Stimulated activated CD8-positive, alpha-beta memory T cell treated with anti-CD3 and anti-CD28 coated beads, Interleukin-15, amount 100 ng/mL, for 4 hours (primary cell): ENCODE measurements around the gene VGLL4.
"Not testable (repeated sequence)": the region's sequence is repeated elsewhere in the genome, so short reads cannot be mapped to it uniquely, and the experiment has no call there.

Experiments used
- DNase-seq, 2 donors: peaks; one replicate each; pipeline ENCODE4 v3.0.0-alpha.2; 2020; ENCODE audit warnings: low read depth in 2 of 2

Gene VGLL4, protein sequence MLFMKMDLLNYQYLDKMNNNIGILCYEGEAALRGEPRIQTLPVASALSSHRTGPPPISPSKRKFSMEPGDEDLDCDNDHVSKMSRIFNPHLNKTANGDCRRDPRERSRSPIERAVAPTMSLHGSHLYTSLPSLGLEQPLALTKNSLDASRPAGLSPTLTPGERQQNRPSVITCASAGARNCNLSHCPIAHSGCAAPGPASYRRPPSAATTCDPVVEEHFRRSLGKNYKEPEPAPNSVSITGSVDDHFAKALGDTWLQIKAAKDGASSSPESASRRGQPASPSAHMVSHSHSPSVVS

DNA sequence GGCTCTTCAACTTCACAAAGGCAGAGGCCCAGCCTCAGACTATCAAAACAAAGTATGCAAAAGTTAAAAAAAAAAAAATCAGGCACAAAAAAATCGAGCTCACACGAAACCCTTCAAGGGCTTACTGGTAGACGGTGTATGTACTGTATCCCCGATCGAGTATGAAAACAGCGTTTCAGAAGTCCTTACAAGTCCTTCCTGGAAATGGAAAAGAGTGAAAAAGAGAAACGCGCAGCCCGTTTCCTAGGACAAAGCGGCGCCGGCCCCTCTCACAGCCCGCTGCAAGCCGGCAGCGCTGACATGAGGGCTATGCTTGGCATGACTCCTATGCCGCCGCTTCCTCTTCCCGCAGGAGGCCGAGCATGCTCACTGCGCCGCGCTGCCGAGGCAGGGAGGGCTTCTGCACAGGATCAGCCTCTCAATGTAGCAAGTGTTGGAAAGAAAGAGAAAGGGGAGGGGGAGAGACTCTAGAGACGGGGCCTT lies at the start of gene VGLL4:
Gene VGLL4, minus strand, starts transcription at position 311 of the 483 bp plus-strand sequence. CDS start 397 bp downstream, outside the sequence.
- peak; percentile 31 to 43 for DNase-seq

DNA sequence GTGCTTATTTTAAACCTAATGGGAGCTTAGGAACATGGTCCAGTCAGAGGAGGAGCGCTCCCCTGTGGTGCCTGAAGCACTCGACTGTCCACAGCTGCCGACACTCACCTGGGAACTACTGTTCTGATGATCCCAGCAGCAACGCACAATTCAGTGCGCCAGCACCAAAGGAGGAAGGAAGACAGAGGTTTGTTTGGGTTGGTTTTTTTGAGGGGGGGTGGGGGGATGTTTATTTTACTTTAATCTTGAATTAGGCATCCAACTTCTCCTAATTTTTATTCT lies 48.8 kb upstream of the VGLL4 start:
- no peak for DNase-seq

DNA sequence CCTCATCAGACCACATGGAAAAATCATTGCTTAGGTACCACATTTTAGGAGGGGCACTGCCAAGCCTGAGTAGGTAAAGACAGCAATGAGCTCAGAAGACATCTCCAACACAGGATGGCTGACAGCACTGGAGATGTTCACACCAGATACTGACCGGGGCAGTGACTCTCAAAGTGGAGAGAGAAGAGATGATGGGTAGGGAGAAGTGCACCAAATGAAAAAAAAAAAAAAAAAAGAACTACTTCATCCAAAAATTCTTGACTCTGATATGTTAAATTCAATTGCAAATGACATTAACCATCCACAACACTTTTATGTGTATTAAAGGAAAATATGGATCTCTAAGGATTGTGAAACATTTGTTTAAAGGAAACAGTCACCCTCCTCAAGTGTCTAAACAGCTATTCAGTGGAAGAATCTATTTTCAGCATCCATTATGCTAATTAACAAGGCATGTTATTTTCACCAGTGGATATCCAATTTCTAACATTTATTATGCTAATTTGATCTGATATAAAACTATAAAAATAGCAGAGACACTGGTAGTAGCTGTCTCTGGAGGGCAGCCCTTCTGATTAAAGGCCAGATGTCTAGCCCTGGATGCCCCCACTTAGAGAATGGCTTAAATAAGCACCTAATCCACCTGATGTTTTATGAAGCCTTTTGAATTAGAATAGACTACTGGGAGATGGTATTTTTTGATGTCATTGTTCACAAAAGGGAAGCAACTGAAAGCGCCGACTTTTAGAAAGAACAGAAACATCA lies 48.2 kb upstream of the VGLL4 start:
- no peak for DNase-seq

DNA sequence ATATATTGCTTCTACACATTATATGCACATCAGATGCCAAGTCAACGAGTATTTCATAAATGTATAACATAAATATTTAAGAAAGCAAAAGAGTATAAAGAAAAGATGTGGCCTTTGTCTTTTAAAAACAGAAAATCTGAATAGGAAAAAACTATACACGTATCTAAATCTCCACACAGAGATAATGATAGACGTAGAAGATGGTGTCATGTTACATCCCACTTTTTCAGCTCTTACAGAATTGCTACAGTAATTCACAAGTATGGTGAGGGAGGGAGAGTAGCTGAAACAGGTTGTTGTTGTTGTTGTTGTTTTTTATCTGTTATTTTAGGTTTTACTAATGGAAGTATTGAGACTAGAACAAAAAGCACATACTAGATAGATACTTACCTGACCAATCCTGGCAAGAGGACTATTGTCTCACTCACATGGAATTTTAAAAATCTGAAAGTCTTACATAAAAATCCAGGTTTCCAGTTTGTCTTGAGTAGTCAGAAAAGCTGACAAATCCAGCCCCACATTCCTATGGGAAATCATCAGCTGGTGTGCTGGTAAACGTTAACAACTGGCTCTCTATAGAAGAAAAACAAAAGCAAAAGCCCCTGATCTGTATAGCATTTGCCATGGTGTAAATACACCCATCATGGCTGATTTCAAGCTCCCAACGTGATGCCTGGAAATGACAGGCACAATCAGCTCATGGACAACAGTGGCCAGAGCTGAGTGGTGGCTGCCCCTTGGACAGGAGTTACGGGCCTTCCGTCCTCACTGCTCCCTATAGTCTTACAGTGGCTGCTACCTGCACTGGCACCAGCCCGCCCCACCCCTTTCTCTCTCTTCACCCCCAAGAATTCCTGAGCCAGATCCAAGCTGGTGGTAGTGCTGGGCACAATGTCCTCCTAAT lies 47.4 kb upstream of the VGLL4 start:
- DNase-seq, result no peak

DNA sequence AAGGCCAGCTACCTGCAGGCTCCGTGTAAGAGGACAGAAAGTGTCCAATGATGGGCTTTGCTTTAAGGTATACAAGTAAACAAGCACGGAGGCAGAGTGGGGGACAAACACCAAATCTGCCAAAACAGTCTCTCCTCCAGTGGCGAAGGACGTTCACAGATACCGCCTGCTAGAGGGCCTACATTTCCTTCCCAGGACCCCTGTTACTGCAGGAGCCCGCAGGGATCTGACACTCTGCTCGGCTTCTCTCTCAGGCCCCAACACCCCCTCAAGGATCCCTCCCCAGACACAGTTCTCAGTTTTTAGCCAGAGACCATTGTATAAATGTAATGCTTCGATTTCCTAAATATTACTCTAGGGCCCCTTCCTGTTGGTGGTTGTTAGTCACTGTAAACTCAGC lies 46.0 kb upstream of the VGLL4 start:
- no peak for DNase-seq

DNA sequence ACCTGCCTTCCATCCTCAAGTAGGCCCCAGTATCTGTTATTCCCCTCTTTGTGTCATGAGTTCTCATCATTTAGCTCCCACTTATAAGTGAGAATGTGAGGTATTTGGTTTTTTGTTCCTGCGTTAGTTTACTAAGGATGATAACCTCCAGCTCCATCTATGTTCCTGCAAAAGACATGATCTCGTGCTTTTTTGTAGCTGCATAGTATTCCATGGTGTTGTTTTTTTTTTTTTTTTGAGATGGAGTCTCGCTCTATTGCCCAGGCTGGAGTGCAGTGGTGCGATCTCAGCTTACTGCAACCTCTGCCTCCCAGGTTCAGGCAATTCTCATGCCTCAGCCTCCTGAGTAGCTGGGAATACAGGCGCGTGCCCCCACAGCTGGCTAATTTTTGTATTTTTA lies 41.3 kb upstream of the VGLL4 start:
- DNase-seq, result not testable (repeated sequence)

DNA sequence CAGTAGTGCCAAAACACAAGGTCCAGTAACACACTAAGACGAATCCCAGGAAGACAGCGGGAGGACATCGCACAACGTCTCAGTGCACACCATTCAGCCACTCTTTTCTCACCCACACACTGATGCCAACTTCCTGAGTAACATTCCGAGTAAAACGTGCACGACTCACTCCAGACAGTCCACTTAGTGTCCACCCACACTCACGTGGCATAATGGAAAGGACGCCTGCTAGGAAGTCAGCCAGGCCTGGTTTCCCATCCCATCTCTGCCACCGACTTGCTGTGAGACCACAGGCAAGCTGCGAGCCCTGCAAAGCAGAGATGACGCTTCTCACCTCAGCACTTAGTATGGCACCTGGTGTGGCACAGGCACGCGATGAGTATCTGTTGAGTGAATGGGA lies 36.8 kb upstream of the VGLL4 start:
- no peak for DNase-seq

DNA sequence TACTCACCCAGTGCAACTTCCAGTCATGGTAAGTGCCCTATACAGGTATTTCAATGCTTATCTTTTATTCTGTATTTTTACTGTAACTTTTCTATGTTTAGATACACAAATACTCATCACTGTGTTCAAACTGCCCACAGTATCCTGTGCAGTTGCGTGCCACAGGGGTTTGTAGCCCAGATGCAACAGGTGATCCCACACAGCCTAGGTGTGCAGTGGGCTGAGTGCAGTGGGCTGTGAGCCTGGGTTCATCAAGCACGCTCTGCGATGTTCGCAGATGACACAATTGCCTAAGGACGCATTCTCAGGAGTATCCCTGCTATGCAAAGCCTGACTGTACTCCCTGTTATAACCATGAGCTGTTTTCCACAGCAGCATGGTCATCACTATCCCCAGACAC lies 36.2 kb upstream of the VGLL4 start:
- no peak for DNase-seq

DNA sequence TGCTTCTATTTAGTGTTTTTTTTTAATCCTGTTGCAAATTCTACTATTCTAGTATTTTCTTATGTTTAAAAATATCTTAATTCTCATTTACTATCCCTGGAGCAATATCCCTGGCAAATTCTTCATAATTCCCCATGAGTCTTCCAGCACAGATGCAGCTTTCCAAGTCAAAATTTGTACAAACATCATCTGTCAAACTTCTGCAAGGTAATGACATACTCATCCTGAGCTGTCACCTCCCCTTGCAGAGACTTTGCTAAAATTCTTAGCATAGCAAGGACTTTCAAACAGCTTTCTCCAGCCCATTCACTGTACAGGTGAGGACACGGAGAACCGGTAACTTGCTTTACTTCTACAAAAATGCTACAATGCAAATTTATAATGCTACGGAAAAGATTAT lies 28.6 kb upstream of the VGLL4 start:
- no peak for DNase-seq

DNA sequence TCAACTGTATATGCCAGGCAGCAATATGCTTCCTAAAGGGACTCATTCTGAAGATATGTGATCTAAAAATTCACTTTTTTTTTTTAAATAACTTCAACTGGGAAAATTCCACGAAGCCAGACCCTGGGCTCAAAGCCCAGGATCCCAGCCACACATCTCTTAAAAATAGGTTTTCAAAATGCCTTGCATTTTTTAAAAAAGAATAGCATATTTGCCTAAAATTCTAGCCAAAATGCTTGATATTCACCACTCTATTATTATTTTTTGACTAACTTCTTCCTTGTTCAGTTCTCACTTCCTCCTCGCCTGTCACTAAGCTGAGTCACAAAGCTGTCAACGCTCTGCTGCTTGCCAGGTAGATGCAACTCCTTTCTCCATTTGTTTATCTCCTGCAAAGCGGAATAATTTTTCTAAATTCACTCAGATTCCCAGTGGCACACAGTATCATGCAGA lies 28.0 kb upstream of the VGLL4 start:
- no peak for DNase-seq

DNA sequence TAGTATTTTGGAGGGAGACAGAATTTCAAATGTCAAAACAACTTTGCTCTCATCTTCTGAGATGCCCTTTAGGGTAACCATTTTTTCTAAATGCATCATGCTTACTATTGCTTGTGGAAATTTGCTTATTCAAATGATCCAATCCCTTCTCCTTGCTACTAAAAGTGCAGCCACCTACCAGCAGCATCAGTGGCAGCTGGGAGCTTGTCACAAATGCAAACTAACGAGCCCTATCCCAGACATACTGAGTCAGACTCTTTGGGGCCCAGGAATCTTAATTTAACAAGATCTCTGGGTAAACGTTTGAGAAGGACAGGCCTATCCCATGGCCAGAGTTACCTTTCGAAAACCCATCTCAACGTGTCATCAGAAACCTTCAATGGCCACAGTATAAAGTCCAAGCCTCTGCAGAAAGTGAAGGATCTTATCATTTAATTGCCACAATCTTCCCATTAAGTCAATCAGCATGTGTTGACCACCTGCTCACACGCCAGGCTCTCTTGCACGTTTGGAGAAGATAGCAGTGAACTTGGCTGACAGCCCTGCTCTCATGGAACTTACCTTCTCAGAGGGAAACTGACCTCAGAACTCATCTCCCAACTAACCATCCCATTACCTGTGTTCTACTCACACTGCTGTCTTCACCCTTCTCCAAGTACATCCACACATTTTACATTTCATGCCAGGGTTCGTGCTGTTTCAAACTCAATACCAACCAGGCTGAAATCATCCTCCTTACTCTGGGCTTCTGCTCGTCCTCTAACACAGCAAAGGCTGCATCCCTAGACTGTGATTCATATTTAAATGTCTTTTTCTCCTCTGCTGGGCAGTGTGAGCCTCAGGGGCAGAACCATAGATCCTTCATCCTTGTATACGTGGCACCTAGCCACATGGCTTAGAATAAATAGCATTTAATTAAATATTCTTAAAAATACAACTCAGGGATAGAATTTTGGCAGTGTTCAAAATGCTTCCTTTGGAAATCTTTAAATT lies 24.8 kb upstream of the VGLL4 start:
- DNase-seq, result no peak

DNA sequence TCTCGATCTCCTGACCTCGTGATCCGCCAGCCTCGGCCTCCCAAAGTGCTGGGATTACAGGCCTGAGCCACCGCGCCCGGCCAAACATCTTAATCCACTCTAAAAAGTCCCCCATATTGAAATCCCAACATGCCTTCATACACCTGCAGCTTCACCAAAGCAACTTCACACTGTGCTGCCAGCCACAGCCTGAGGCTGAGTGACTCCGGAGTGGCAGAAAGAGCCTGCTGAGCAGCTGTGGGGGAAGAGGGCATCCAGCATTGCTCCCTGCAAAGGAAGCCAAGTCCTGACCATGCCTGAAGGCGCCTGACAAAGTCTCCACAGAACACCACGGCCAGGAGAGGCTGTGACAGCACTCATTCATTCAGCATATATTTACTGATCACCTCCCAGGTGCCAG lies 21.6 kb upstream of the VGLL4 start:
- no peak for DNase-seq

DNA sequence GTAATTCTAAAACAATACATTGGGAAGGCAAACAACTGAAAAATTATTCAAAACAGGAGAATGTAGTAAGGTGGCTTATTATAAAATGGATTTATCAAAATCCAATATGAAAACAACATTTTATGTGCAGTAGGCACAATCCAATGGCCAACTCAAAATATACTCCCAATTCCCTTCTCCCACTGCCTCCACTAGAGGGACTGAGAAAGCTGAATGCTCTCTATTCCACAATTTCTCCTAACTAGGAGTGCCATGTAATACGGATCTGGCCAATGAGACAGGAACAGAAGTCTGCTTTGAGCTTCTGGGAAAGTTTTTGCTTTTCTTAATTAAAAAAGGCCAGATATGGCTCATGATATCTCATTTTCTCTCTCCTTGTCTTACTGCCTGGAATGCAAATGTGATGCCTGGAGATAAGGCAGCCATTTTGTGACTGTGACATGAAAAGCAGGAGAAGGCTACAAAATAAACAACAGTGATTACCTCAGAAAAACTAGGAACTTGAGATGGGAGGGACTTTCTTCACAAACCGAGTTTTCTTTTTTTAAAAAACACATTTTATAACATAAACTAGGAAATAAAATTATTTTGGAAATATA lies 18.8 kb upstream of the VGLL4 start:
- DNase-seq, result no peak

DNA sequence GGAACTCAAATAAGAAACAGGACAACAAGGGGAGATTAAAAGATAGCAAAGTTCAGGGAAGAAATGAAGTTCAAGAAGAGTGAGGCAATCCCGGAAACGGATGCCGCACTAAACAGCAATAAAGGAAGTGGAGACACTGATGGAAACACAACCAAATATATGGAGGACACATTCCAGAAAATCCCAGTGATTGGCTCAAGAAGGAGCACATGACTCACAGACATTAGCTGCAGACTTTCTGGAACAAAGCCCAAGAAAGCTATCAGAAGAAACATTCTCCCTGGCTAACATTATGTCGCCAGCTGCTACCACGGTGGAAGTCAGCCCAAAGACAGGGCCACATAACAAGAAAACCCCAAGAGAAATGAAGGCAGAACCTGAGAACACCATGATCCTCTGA lies 18.1 kb upstream of the VGLL4 start:
- DNase-seq, result no peak

DNA sequence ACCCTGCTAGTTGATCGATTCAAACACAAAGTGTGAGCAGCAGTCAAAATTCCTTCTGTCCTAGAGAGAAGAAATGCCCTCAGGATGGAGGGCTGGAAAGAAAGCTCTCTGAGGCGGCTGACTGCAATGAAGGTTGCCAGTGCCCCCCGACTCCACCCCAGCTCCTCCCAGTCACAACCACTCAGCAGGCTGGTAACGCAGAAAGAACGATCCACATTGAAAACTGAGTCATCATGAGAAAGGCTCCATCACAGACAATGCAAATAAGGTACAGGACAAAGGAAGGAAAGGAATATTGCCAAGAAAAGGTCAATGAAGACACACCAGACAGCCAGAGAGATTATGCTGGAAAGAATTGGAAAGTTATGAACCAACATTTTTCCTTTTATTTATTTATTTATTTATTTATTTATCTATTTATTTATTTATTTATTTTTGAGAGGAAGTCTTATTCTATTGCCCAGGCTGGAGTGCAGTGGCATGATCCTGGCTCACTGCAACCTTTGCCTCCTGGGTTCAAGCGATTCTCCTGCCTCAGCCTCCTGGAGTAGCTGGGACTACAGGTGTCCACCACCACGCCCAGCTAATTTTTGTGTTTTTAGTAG lies 17.4 kb upstream of the VGLL4 start:
- DNase-seq, result no peak

DNA sequence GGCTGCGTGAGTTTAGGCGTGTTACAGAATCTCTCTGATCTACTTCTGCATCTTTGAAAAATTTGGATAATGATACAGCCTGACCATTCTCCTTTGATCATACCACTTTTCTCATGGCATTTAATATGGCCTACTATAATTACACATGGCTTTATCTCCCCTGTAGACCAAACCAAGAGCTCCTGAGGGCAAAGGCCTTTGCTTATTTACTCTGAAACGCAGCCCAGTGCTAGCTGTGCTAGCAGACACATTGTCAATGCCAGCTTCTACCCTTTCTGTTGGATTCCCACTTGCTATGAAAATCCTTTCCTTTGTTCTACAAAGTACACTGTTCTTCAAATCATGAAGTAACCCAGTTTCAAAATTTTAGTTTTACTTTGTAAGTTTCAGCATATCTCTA lies 16.5 kb upstream of the VGLL4 start:
- no peak for DNase-seq

DNA sequence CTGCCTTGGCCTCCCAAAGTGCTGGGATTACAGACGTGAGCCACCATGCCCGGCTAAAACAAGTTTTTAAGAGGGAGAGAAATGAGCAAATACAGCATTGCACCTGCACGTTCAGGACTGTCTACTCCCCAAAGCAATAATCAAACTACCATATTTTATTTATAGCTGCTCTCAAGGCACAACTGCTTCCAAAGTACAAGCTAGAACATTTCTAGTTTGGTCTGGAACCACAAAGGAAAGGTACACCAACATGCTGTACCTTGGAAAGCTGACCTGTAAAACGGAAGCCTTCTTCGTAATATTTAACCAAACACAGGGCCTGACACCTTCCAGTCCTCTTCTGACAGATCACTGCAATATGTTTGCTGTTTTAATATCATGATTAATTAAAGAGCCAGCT lies 14.5 kb upstream of the VGLL4 start:
- no peak for DNase-seq

DNA sequence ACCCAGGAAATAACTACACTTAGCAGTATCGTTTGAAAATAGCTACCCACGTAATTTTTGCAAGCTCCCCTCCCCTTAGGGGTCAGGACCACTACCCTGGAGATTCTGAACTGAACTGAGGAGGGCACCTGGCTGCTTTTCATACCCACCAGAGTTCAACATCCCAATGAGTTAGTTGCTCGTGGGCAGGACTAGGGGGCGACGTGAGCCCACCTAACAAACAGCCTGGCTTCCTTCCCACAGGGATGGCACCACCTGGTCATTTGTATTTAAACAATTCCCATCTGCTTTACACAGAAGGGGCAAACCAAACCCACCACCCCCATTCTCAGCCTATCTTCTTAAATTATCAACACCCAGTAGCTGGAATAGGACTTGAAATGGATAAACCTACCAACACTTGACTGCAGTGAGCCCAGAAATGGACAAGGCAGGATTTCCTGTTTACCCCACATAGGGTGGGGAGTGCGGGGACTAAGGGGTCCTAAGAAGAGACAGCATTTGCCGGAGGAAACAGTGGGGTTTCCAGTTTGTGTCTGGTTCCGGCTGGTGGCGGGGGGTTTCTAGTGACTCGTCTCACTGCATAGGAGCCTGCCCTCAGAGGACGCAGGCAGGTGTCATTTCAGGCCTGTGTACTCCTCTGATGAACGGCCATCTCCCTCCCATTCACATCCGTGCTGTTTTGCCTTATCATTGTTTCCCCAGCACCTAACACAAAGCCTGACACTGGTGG lies 11.6 kb upstream of the VGLL4 start:
- DNase-seq, result no peak

DNA sequence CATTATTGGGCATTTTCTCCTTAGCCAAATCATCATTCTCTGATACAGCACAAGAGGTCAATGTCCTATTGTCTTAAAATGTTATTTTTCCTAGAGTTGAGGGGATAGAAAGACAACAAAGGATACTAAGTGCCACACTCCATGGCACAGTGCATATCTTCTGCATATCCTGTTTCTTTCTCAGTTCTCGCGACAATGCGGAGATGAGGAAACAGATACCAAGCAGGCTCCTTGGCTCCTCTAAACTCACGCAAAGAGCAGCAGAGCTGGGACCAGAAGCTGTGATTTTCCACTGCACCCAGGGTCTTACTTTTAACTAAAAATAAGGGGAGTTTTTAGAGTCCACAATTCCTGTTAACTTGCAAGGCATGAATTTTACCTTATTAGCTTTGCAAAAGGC lies 10.5 kb upstream of the VGLL4 start:
- DNase-seq, result no peak
